Measurements from ENCODE around the gene OPCML.

Gene OPCML

DNA sequence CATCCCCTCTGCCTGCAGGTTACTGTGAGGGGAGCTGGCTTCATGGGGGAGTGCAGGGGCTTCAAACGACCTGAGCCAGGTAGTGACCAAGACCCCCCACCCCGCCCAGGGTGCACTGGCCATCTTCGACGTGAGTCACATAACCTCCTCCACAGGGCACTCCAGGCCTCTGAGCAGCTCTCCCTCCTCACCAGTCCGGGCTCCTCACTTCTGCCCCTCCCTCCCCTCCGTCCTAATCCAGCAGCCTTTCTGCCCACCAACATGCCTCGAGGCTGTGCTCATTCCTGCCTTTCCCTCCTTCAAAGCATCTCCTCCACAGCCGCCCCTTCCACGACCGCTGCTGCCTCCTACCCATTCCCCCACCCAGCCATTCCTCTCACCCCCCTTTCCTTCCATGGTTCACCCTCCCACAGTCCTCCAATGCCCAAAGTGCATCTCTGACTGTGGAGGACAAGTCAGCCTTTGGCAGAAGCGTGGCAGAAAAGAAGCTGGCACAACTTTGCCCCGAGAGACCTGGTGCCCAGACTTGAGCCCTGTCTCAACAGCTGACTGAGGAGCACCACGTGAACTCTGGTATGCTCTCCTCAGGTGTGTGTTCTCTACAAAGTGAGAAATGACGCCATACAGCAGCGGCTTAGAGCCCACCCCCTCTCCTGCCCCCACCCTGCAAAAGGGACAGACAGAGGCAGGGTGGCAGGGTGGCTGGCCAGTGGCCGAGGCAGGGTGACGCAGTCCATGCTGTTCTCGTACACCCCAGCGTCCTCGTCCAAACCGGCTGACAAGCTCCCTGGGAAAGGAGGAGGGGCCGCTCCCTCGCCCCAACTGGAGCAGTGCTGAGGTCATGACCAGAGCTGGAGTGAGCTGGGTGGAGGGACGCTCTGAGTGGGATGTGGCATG is 30.4 kb downstream of the OPCML start:
- DNase-seq, result no peak

- DNase-seq, result no peak
Measured at GRCh38 chr11:133500936-133501335, 31.4 kb downstream of the OPCML start.

DNA sequence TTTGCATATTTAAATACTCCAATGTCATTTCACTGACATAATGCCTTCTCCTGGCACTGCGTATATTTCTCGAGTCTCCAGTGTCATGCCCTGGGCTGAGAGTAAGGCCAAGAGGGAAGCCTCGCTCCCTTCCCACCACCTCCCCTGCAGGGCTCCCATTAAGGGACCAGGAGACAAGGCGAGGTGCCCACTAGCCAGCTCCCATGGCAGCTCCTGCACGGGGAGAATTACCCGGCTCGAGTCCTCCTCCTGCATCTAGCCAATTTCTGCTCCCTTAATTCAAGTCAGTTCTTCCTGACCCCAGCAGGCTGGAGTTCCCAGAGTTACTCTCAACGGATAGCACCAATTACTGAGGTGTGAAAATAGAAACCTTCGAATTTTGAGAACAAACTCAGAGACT is 31.9 kb downstream of the OPCML start:
- DNase-seq, result no peak

GRCh38 chr11:133498969-133499368 is 33.3 kb downstream of the OPCML start:
- no peak for DNase-seq

- no peak for DNase-seq
Measured at GRCh38 chr11:133497477-133498140, 34.7 kb downstream of the OPCML start.

DNA sequence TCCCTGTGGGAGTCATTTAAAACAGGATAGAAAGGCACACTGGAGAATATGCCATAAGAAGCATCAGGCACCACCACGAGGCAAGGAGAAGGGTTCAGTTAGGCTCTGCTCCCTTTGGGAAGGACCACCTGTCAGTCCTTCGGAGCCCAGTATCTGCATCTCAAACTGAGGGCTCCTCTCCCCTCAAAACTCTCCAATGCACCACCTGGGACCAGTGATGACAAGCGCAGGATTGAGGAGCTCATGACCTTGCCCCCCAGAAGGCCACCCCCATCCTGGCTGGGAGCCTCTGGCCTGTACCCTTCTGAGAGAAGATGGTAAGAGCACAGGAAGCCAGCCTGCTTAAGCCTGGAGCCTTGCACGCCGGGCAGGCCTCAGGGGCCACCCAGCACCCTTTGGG is 39.4 kb downstream of the OPCML start:
- no peak for DNase-seq

- DNase-seq, result no peak
Measured at GRCh38 chr11:133491680-133492383, 40.5 kb downstream of the OPCML start.

- no peak for DNase-seq
Measured at GRCh38 chr11:133480722-133481121, 51.6 kb downstream of the OPCML start.

GRCh38 chr11:133479209-133479608 is 53.1 kb downstream of the OPCML start:
- no peak for DNase-seq

DNA sequence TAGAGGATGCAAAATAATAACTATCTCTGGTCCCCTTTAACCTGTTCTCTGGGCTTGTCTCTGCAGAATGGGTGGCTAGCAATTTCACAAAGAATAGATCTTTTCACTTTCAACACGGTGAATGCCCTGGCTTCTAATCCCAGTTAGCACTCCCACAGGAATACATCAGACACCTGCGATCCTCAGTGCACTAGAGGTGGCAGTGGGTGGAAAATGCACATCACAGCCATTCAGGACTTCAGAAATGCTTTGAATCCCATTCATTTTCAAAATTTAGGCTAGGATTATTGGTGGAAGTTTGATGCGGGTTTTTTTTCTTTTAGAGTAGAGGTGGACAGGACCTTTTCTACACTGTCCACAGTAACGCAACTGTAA is 55.1 kb downstream of the OPCML start:
- DNase-seq, result no peak

GRCh38 chr11:133476570-133477250 is 55.6 kb downstream of the OPCML start:
- no peak for DNase-seq

- no peak for DNase-seq
Measured at GRCh38 chr11:133474461-133474860, 57.8 kb downstream of the OPCML start.

- no peak for DNase-seq
Measured at GRCh38 chr11:133467686-133468085, 64.6 kb downstream of the OPCML start.

DNA sequence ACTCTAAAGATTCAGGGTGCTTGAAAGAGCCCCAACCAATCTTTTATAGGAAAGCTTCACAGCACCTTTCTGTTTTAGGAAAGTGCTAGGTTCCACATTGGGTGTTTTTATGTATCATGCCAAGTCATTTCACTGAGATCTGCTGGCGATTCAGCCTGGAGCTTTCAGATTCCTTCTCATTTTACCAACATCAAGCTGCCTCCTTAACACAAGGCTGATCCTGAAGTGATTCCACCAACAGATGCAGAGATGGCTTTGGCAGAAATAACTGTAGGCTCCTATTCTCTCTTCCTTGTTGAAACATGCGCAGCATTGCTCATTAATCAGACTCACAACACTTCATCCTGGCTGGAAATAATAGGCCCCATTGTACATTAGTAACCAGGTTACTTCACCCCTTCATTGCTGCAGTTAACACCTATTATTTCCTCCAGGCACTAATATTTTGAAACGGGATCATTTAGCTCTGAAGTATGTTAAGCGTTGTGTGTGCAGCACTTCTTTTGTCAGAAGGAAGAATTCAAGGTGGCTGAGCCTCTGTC is 89.0 kb downstream of the OPCML start:
- no peak for DNase-seq

DNA sequence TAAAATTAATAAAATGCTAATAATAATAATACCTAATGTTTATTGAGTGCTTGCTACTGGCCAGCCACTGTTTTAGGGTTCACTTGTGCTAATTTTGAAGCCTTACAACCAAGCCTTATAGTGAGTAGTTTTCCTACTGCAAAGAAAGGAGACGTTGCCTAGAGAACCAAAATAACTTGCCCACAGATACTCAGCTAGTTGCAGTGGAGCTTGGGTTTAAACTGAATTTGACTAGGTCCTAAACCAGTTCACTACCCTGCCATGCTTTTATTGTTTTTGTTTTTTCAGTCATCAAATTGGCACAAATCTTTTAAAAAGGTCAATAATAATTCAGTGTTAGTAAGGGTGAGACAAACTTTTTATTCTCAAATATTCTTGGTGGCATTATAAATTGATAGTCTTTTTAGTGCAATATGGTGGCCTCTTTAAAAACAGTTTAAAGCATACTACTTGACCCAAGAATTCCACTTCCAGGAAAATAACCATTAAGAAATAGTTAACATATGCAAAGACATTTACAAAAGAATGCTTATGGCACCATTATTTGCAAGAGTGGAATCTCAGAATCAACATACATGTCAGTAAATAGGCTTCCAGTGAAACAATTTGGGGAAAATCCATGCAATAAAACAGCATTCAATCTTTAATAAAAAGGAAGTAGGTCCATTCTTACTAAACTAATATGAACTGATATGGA is 90.2 kb downstream of the OPCML start:
- no peak for DNase-seq

DNA sequence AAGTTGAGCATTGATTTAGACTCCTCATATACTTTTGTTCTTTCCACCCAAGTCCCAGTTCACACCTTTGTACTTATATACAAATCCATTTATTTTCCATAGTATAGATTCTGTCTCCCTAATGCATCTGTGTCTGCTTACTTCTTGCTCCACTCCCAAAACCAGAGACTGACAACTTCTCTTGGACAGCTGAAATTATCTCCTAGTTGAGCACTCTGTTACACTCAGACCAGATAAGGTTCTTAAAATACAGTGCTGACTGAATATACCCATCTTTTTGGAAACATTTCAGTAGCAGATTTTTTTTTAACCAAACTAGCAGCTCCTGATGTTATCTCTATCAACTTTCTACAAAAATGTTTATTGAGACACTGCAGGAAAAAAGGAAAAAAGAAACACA is 106.3 kb downstream of the OPCML start:
- DNase-seq, result no peak

DNA sequence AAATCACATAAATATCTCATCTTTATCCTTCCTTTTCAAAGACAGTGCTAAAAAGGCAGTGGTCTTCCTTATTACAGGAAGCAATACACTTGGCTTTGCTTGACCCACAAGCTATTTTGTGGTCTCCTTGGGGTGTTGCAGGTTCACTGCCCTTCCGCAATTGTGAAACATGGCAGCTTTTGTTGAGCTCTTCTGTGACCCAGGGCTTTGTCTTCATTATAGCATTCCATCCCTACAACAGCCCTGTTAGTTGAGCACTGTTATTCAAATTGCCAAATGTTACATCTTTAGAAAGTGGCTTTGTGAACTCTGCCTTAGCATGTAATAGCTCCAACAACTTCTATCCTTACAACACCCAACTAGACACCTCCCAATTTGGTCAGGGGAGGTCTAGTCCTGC is 107.1 kb downstream of the OPCML start:
- no peak for DNase-seq

- no peak for DNase-seq
Measured at GRCh38 chr11:133418218-133418617, 114.1 kb downstream of the OPCML start.

GRCh38 chr11:133414506-133414905 is 117.8 kb downstream of the OPCML start:
- DNase-seq, result no peak

GRCh38 chr11:133413703-133414102 is 118.6 kb downstream of the OPCML start:
- no peak for DNase-seq

DNA sequence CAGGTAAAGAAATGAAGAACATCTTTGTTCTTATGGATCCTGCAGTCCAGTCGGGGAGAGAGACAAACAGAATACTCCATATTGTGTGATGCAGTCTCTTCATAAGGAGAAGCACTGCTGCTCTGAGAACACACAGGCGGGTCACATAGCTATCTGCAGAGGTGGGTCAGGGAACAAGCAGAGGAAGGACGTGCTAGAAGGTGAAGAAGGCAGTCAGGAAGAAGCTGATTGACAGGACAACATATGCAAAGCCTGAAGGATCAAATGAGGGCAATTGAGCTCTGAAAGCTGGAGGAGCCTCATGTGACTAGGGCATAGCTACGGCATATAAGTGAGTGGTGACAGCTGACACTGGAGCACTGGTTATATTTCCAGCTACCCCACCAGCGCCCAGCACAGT is 122.5 kb downstream of the OPCML start:
- DNase-seq, result no peak

GRCh38 chr11:133408936-133409335 is 123.4 kb downstream of the OPCML start:
- DNase-seq, result no peak
